Breast epithelium (tissue), 3 donors: ENCODE results near the gene ZNF865.

ENCODE experiments used
- CTCF ChIP-seq, 3 donors: fragments of 450-650 bp; IDR thresholded peaks; one replicate each; pipeline ENCODE4 v1.5.1; 2016 to 2017; ENCODE audit warnings: antibody characterized with exemption in 3 of 3, mild to moderate bottlenecking in 3 of 3, moderate library complexity in 3 of 3
- POLR2A ChIP-seq: fragments of 450-650 bp; IDR thresholded peaks from one replicate; pipeline ENCODE4 v1.6.1; 2016; ENCODE audit warnings: antibody characterized with exemption, mild to moderate bottlenecking, moderate library complexity

- TF ChIP-seq CTCF (IDR thresholded peaks at IDR 0.05) (no peak), POLR2A (no peak)
These were observed 20.9 kb downstream of the ZNF865 start for GRCh38 chr19:55626350-55626749.
